ENCODE measurements around the gene GPR107.

GPR107 gene

GRCh38 chr9:130129432-130130061, 75.8 kb downstream of the GPR107 start:
- CTCF ChIA-PET: interaction anchor here (3.2 kb wide), 1 partner anchor 22 kb away, joined by 13 read pairs; no protein-coding TSS in a partner anchor
- no peak for TF ChIP-seq CTCF (IDR thresholded peaks at IDR 0.05; ENCODE audit: control extremely low read depth, extremely low read depth, low read depth, missing control alignments)
- no peak for DNase-seq (ENCODE audit: extremely low spot score)
- POLR2A ChIA-PET: no interaction called here

- POLR2A ChIA-PET: no interaction called here
- no peak for DNase-seq (ENCODE audit: extremely low spot score)
- CTCF ChIA-PET: interaction anchor here (1.3 kb wide), 1 partner anchor 25 kb away, joined by 3 read pairs; no protein-coding TSS in a partner anchor
- TF ChIP-seq CTCF (IDR thresholded peaks at IDR 0.05; ENCODE audit: control extremely low read depth, extremely low read depth, low read depth, missing control alignments): no peak
These were observed 79.0 kb downstream of the GPR107 start for GRCh38 chr9:130132746-130133145.

- DNase-seq (ENCODE audit: extremely low spot score): no peak
- CTCF ChIA-PET: no interaction called here
- POLR2A ChIA-PET: no interaction called here
- TF ChIP-seq CTCF (IDR thresholded peaks at IDR 0.05; ENCODE audit: control extremely low read depth, extremely low read depth, low read depth, missing control alignments): no peak
These were observed 83.5 kb downstream of the GPR107 start for GRCh38 chr9:130137081-130137640.

GRCh38 chr9:130137641-130138081, 84.0 kb downstream of the GPR107 start:
- CTCF ChIA-PET: no interaction called here
- TF ChIP-seq CTCF (IDR thresholded peaks at IDR 0.05; ENCODE audit: control extremely low read depth, extremely low read depth, low read depth, missing control alignments): no peak
- POLR2A ChIA-PET: no interaction called here
- DNase-seq (ENCODE audit: extremely low spot score): no peak

- DNase-seq (ENCODE audit: extremely low spot score): no peak
- POLR2A ChIA-PET: no interaction called here
- TF ChIP-seq CTCF (IDR thresholded peaks at IDR 0.05; ENCODE audit: control extremely low read depth, extremely low read depth, low read depth, missing control alignments): no peak
- CTCF ChIA-PET: no interaction called here
These were observed 84.5 kb downstream of the GPR107 start for GRCh38 chr9:130138171-130138653.

- no peak for TF ChIP-seq CTCF (IDR thresholded peaks at IDR 0.05; ENCODE audit: control extremely low read depth, extremely low read depth, low read depth, missing control alignments)
- ChIA-PET CTCF (no interaction called here), POLR2A (no interaction called here)
- DNase-seq (ENCODE audit: extremely low spot score): no peak
These were observed 85.1 kb downstream of the GPR107 start for GRCh38 chr9:130138791-130139190.
